ENCODE data around the gene UNC93A. TPM values are rescaled to one million over a fixed set of nuclear protein-coding genes. Genes with fewer than 3 reads are reported as not detected.
A peak's percentile ranks its signal among the peaks of the same experiment; 100 is the strongest.
"Not testable (repeated sequence)": the region's sequence is repeated elsewhere in the genome, so short reads cannot be mapped to it uniquely, and the experiment has no call there.

The UNC93A gene
- polyA plus RNA-seq, 10 donors = not detected

DNA sequence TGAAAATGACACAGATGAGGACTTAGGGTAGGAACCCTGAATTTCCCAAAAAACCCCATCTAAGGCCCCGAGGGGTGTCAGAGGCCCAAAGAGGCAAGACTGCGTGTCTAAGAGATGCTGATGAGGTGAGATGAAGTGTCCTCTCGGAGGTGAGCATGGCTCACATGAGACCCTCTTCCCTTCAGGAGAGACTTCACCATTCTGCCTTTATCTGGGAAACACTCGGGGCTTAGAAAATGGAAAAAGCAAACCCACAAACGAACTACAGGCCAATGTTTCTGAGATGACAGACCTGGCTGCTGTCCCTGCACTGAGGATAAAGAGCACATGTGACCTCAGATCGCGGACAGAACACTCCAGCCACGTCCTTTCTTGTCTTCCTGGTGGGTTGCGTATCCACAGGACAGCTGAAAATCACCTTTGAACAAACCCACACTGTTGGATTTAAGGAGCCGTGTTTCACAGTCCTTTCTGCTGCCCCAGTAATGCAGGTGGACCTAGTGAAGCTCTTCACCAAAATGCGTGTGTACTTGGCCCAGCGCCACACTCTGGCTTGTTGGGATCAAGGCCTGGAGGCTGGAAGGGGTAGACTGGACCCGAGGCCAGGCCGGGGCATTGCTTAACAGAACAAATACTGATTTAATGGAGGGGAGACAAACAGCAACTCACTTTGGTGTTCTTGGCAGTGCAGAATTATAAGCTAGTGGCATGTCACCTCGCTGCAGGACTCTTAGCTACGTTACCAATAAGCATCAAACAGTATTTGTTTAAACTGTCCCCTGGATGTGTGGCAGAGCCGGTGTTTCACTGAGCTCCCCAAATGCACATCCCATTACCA, 18.5 kb downstream of the UNC93A start:
- DNase-seq = not testable (repeated sequence)

DNA sequence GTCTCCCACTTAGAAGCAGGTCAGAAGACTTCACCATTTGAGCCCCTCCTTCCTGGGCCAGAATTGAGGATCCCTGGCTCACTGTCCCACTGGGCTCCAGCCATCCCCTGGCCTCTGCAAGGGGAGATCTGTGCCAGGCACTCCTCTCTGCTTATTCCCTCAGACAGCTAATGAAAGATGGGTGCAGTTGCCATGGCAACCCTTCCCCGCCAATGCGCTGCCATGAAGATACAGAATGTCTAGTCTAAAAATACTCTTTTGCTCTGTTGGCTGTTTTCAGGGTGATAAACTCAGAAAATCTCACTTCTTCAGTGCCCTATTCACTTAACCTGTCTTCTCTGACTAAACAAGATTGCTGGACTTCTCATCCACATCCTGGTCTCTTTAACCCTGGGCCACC, 20.2 kb downstream of the UNC93A start:
- DNase-seq = peak in 1 of 3 donors; percentile 1

DNA sequence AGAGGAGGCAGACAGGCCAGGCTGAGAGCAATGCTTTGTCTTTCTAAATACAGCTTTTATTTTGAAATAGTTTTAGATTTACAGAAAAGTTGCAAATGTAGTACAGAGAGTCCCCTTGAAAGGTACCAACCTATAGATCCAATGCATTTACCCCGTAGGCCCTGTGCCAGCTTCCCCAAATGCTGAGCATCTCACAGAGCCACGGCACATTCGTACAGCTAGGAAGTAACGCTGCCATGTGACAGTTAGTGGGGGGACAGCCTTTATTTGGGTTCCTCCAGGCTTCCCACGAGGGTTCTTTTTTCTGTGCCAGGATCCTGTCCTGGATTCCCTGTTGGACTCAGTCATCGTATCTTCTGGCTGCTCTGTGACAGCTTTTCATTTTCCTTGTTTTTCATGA, 20.6 kb downstream of the UNC93A start:
- DNase-seq = not testable (repeated sequence)

DNA sequence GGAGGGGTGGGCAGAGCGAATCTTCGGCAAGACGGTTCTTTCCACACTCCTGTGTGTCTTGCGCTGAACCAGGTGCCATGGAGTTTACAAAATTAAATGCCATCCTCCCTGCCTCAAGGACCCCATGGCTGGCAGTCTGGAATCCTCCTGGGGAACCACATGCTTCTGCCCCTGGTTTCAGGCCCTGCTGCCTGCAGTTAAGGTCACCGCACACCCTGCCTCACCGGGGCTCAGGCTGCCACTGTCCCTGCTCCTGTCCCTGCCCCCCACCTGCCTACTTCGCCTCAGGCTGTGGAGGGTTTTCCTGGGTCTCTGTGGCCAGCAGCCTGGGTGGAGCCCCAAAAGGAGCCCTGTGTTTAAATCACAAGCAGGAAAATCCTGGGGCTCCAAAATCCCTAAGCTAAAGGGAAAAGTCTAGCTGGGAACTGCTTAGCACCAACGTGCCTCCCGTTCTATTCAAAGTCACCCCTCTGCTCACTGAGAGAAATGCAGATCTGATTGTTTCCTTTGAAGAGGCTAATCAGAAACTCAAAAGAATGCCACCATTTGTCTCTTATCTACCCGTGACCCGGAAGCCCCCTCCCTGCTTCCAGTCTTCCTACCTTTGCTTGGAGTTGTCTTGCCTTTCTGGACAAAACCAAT, 23.2 kb downstream of the UNC93A start:
- no peak for DNase-seq

DNA sequence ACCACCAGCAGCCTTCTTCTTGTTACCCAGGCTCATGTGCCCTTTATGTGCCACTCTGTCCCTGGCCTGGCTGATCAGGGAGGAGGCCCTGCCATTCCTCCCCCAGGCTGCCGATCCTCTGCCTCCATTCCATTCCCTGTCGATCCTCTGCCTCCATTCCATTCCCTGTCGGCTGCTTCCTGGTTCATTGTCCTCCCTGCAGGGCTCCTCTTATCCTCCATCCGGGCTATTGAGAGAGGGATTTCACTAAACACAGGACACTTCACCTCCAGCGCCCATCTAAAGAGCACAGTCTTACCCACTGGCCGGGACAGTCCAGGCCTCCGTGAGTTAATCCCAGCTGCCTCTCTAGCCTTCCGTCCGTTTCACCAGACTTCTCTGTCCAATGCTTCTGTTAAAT, 26.1 kb downstream of the UNC93A start:
- no peak for DNase-seq

DNA sequence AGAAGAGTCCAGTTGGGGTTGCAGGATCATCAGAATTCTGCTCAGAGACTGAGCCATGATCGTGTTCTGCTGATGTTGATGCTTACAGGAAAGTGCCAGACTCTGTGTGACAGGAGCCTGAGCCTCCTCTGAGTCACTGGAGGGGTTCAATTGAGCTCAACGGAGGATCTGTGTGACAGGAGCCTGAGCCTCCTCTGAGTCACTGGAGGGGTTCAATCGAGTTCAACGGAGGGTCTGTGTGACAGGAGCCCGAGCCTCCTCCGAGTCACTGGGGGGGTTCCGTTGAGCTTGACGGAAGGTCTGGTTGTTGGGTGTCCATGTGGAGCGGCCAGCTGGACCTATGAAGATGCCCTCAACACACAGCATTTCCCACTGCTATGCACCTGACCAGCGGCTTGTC, 27.2 kb downstream of the UNC93A start:
- not testable (repeated sequence) for DNase-seq

DNA sequence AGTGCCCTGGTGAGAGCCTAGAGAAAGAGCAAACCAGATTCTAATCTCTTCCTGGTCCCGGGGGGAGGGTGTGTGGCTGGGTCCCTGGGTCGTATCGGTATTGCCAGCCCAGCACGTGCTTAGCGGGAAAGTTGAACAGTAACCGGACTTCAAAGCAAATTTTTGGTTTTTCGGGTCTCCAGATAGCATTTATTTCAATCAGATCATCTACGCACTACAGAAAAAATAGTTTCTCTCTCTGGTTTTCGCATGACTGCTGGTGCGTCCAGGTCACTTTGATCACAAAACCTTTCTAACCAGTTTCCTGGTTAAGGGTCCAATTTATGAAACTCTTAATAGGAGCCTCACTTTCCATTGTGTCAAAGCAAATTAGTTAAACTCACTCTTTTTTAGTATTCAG, 27.7 kb downstream of the UNC93A start:
- DNase-seq = not testable (repeated sequence)

DNA sequence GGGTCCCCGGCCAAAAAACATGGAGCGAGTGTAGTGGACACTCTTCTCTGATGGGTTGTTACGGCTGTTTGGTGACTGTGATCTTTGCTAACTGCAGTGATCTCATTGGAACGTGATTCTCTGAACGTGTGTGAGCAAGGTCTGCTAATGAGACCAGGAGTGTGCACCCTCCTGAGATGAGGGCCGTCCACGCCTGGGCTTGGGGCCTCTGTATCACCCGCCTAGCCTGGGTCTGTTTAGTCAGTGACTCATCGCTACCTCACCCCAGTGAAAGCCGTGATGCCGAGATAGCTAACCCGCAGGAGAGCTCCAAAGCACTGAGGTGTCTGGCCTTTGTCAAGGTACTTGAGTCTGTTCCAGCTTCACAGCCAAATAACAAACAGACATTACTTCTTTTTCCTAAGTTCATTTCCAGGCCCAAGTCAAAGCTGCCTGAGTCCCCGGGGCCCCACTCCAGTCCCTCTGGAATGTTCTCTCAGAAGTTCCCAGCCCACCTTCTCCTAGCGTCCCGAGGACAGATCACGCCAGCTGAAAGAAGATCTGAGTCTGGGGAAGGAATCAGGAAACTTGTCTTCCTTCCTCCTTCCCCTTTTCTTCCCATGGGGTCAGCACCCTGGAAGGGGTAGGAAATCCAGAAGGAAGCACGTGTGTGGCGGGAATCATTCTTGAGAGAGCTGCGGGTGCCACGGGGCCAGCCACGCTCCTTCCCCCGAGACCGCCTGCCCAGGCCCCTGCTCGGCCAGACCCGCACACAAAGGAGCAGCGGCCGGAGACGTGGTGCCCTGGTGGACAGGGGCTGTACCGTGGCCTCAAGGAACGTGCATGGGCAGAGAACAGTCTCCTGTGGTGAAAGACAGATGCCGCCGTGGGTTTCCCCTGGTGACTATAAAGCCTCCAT, 29.0 kb downstream of the UNC93A start:
- DNase-seq = not testable (repeated sequence)

DNA sequence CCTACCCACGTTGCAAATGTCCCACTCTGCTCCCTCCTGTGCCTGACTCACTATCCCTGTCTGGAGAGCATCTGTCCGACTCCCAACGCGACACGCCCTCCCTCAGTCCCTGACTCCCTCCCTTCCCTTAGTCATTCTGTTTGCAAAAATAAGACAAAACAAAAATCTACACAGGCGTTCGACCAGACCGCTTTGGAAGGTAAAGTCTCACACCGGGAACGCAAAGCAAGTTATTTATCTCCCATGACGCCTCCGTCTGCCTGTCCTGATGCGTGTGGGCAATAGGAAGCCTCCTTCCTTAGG, 29.6 kb downstream of the UNC93A start:
- not testable (repeated sequence) for DNase-seq

DNA sequence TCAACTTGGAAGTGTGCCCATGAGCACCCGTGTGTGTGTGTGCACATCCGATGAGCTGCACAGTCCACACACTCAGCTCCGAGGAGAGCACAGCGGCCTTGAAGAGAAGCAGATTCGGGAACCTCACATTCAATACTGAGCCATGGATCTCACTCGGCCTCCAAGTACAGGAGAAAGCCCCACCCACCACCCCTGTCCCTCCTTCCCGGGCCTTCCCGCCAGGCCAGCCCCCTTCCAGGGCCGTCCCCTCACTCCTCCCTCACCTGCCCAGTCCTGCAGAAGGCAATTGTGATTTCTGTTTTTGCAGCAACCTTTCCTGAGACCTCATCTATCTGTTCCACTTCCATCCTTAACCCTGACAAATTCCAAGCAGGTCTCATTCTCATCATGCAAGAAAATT, 30.1 kb downstream of the UNC93A start:
- DNase-seq = not testable (repeated sequence)

DNA sequence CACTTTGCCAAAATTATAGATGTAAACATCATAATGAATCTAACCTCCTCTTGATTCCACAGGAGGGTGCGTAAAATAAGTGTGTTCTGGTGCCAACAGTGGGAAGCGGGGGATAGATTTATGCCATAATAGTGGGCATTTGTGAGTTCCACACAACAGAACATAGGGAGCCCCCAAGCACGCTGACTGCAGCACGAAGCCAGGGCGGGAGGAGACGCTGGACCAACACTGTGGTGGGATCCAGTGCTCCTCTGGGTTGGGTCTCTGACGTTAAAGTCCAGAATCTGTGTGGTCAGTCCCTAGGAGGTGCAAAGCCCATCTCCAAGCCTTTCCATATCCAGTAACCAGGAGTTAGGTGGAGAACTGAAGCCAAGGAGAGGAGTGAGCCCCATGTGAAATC, 32.0 kb downstream of the UNC93A start:
- DNase-seq = no peak

DNA sequence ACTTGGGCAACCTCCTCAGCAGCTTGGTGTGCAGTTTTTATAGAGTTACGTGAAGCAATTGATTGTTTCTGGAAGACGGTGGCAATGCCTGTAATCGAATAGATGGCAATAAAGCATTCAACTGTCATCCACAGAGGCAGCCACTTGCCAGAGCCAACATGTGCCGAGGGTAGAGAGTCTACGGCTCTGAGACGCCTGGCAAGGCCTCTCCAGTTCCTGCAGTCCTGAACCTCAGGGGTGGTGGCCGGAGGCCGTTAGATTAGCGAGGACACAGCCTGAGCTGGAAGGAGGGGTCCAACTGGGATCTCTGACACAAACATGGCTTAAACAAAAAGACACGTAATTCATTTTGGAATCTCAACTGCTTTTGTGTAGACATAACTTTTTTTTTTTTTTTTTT, 33.0 kb downstream of the UNC93A start:
- no peak for DNase-seq

DNA sequence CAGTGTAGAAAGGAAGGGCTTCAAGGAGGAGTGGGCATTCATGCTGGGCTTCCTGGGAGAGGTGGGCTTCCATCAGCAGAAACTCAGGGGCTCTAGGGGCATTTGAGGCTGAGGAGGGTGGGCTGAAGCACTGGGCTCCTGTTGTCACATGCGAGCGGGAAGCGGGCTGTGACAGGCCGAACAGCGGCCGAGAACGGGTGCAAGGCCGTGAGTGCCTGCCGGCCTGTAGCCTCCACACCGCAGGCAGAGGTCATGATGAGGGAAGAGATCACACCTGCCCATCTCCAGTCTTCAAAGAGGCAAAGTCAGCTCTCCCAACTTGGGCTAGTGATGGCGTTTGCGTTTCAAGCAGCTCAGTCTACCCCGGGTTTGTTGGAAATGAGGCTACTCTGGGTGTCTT, 34.7 kb downstream of the UNC93A start:
- no peak for DNase-seq

DNA sequence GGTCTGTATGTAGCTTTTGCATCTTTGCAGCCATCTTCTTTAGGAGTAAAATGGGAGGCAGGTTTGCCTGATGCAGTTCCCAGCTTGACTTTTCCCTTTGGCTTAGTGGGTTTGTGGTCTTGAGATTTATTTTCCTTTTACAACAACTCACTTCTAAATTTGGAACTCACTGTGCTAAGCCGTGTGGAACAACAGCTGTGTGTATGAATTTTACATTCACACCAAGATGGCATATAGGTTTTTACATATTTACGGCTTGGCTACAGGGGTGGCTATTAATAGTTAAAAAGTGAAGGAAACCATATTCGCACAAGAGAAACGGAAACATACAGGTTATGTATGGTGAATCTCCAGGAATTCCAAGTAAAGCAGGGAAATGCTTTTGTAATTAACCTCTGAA, 36.3 kb downstream of the UNC93A start:
- DNase-seq = no peak

DNA sequence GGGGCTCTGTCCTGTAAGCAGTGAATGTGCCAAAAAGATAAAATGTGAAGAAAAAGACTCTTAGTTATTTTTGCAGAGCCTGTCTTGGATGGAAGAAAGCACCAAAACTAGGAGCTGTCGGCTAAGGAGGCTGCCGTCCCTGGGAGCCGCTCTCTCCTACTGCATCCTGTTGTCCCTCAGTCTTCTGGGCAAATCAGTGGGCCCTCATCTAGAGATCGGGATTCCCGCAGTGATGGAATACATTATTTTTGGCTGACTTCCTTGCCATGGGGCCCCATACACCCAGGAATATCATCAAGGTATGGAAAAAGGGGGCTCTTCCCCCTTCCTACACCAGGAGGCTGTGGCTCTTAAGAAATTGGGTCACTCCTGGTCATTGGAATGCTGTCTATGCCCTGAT, 37.0 kb downstream of the UNC93A start:
- DNase-seq = no peak

DNA sequence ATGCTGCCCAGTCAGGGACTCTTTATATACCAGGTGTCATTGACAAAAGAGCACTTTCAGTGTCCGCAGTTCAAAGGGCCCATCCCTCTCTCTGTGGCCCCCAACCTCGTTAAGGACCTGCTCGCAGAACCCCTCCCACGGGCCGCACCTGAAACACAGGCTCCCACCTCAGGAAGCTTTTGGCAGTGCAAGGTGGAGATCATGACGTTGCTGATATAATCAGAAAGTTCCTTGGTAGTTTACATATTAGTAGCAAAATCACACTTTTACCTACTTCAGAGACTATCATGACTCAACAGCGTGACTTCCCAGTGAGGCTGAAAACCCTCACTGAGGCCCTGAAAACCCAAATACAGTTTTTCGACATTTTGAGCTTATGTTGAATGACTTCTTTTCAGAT, 37.9 kb downstream of the UNC93A start:
- no peak for DNase-seq

DNA sequence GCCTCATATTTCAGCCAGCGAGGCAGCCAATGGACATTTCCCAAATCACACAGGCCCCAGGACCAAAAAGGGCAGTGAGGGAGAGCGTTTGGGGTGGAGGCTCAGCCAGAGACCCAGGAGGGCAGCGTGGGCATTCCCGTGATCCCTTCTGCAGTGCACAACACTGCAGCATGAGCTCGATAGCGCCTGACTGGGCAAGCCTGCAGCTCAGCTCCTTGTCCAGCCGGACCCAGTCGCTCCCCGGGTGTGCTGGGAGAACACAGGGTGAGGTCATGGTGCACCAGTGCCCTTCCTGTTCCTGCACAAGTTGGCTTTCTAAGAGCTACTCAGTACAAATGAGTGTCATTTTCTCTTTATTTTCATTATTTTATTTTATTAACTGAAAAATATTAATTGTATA, 39.6 kb downstream of the UNC93A start:
- DNase-seq = no peak

DNA sequence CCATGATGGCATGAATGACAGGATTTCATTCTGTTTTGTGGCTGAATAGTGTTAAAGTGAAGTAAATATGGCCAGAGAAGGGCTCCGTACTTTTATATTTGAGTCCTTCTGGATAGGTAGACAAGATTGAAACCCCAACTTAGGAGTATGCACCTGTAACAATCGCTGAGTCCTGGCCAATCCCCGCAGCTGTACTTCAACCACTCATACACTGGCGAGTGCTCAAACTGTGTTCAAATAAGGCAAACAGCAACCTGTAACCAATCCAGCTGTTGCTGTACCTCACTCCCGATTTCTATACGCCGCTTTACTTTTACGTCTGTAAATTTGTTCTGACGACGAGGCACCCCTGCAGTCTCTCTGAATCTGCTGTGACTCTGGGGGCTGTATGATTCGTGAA, 40.5 kb downstream of the UNC93A start:
- no peak for DNase-seq

DNA sequence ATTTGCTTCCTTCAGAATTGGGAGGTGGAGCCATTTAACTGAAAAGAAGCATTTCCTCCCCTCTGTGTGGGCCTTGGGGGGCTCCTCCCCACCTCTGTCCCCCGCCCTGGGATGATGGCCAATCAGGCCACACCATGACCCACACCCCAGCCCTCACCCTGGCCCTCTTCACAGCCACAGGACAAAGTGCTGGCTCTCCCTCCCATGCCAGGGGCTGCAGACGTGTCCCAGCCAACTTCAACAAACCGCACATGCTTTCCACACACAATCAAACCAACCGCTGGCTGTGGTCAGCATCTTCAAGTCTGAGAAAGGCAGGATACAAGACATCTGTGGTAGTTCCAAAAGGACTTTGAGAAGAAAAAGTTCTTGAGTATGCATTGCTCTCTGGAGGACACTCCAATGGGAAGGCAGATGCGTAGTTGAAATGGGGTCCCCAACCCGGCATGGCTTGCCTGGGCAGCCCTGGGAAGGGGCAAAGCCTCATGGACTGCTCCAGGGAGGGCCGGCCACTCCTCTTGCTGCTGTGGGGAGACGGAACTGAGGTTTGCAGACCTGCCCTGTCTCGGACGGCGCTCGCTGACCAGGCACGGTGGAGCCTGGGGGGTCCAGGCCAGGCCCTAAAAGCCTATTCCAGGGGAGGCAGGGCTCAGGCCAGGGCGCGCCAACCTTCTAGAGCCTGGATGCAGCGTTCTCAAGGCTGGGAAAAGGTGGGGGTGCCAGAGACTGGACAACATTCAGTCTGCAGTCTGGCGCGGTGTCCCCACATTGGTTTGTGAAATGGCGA, 45.9 kb downstream of the UNC93A start:
- DNase-seq = no peak

DNA sequence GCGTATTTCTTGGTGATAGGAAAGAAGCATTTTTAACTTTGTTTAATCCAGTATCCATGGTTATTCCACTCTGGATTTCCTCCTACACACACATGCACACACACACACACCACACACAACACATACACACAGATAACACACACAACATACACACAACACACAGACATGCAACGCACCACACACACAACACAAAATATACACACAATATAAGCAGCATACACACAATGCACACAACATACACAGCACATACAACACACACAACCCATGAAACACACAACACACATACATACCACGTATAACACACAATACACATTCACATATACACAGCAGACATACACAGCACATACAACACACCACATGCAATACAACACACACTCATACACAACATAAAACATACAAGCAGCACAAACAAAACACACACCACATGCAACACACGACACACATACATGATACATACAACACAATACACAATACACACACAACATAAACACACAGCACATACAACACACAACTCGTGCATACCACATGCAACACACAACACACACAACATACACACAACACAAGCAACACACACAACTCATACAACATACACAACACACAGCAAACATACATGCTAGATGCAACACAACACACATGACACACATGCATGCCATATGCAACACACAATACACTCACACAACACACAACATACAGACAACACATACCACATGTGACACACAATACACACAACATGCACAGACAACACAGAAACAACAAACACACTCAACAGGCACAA, 46.7 kb downstream of the UNC93A start:
- no peak for DNase-seq

DNA sequence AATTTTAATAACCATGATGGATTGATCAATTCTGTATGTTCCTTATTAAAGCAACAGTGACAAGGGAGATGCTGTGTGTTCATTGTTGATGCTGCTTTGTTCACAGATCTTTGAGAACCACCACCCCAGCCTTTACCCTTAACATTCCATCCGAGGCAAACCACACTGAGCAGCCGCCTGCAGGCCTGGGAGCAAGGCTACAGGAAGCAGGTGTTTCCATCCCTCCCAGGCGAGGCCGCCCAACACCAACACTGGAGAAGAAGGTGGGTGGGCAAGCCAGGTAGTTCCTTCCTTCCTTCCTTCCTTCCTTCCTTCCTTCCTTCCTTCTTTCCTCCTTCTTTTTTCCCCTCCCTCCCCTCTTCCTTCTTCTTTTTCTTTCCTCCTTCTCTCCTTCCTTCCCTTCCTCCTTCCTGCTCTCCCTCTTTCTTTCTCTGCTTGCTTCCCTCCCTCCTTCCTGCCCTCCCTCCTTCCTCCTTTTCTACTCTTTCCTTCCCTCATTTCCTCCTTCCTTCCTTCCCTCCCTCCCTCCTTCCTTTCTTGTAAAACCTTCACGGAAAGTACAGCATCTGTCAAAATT, 47.5 kb downstream of the UNC93A start:
- no peak for DNase-seq
